Tibial nerve (tissue), 4 donors: ENCODE data around the gene PTPRB.

Experiments used
- EP300 ChIP-seq, 2 donors: sonication (generic); formaldehyde crosslinking; IDR thresholded peaks; one replicate each; pipeline ENCODE4 v1.6.1; 2017; ENCODE audit warnings: antibody characterized with exemption in 2 of 2, mild to moderate bottlenecking in 1 of 2
- TF ChIP-seq, protein P1 (sequence below), 5 experiments: fragments of 200-600 bp in 3 of 5; fragments of 450-650 bp in 2 of 5; sonication (generic) in 3 of 5; IDR thresholded peaks; one replicate each; pipeline ENCODE4 v1.5.1; 2016 to 2019; ENCODE audit warnings: antibody characterized with exemption in 5 of 5, mild to moderate bottlenecking in 3 of 5, moderate library complexity in 2 of 5

- TF ChIP-seq EP300 (IDR thresholded peaks at IDR 0.05) = no peak
- TF ChIP-seq, protein P1, sequence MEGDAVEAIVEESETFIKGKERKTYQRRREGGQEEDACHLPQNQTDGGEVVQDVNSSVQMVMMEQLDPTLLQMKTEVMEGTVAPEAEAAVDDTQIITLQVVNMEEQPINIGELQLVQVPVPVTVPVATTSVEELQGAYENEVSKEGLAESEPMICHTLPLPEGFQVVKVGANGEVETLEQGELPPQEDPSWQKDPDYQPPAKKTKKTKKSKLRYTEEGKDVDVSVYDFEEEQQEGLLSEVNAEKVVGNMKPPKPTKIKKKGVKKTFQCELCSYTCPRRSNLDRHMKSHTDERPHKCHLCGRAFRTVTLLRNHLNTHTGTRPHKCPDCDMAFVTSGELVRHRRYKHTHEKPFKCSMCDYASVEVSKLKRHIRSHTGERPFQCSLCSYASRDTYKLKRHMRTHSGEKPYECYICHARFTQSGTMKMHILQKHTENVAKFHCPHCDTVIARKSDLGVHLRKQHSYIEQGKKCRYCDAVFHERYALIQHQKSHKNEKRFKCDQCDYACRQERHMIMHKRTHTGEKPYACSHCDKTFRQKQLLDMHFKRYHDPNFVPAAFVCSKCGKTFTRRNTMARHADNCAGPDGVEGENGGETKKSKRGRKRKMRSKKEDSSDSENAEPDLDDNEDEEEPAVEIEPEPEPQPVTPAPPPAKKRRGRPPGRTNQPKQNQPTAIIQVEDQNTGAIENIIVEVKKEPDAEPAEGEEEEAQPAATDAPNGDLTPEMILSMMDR (IDR thresholded peaks at IDR 0.05) = no peak
Observed at GRCh38 chr12:70484464-70484863, 152.8 kb downstream of the PTPRB start.
